H9 (cell line): ENCODE measurements around the gene POLDIP3. TPM values are rescaled to one million over a fixed set of nuclear protein-coding genes. Genes with fewer than 3 reads are reported as not detected.

Experiments
- DNase-seq: peaks from one replicate; pipeline ENCODE4 v3.0.0-alpha.2; 2017
- H2AFZ ChIP-seq: one replicate; pipeline ENCODE4 v1.6.1; 2013; ENCODE audit warnings: mild to moderate bottlenecking, low read length, control low read depth, moderate library complexity
- H2AK5ac ChIP-seq: 2 replicates; pipeline ENCODE4 v1.6.1; 2013; ENCODE audit warnings: low read length, control low read depth, mixed read lengths; ENCODE audit not compliant: insufficient read length
- H2BK120ac ChIP-seq: one replicate; pipeline ENCODE4 v1.6.1; 2013; ENCODE audit warnings: low read depth, mild to moderate bottlenecking, low read length, control low read depth, inconsistent platforms; ENCODE audit not compliant: poor library complexity, severe bottlenecking
- H2BK12ac ChIP-seq: 2 replicates; pipeline ENCODE4 v1.6.1; 2013; ENCODE audit warnings: low read length, control low read depth, mixed read lengths, low read depth; ENCODE audit not compliant: insufficient read length
- H2BK15ac ChIP-seq: 2 replicates; pipeline ENCODE4 v1.6.1; 2013; ENCODE audit warnings: low read depth, low read length, control low read depth
- H2BK20ac ChIP-seq: one replicate; pipeline ENCODE4 v1.6.1; 2013; ENCODE audit warnings: low read depth, mild to moderate bottlenecking, low read length, control low read depth, inconsistent platforms; ENCODE audit not compliant: poor library complexity, severe bottlenecking
- H2BK5ac ChIP-seq: 2 replicates; pipeline ENCODE4 v1.6.1; 2013; ENCODE audit warnings: low read length, control low read depth, mixed read lengths; ENCODE audit not compliant: insufficient read length
- H3K14ac ChIP-seq: 2 replicates; pipeline ENCODE4 v1.6.1; 2013; ENCODE audit warnings: low read length, control low read depth; ENCODE audit not compliant: insufficient read depth
- H3K18ac ChIP-seq: 2 replicates; pipeline ENCODE4 v1.6.1; 2013; ENCODE audit warnings: low read depth, mild to moderate bottlenecking, mixed read lengths, low read length, control low read depth; ENCODE audit not compliant: insufficient read length
- H3K23ac ChIP-seq: 2 replicates; pipeline ENCODE4 v1.6.1; 2013; ENCODE audit warnings: low read length, control low read depth, mixed read lengths, low read depth; ENCODE audit not compliant: insufficient read length
- H3K23me2 ChIP-seq: 2 replicates; pipeline ENCODE4 v1.6.1; 2013; ENCODE audit warnings: low read depth, mild to moderate bottlenecking, mixed read lengths, low read length, control low read depth; ENCODE audit not compliant: insufficient read length, poor library complexity, severe bottlenecking
- H3K27ac ChIP-seq: 2 replicates; pipeline ENCODE4 v1.5.1; 2013; ENCODE audit warnings: low read length, control low read depth, mixed read lengths, low read depth; ENCODE audit not compliant: insufficient read length
- H3K27me3 ChIP-seq: 2 replicates; pipeline ENCODE4 v1.6.1; 2013; ENCODE audit warnings: low read length, control low read depth, inconsistent platforms; ENCODE audit not compliant: insufficient read depth
- H3K4ac ChIP-seq: 2 replicates; pipeline ENCODE4 v1.6.1; 2013; ENCODE audit warnings: low read depth, mild to moderate bottlenecking, control low read depth, inconsistent platforms, low read length, moderate library complexity
- H3K4me1 ChIP-seq: 2 replicates; pipeline ENCODE4 v1.6.1; 2013; ENCODE audit warnings: low read length, control low read depth, inconsistent platforms; ENCODE audit not compliant: insufficient read depth
- H3K4me2 ChIP-seq: 2 replicates; pipeline ENCODE4 v1.6.1; 2013; ENCODE audit warnings: low read length, control low read depth, mixed read lengths; ENCODE audit not compliant: insufficient read length, insufficient read depth
- H3K56ac ChIP-seq: 2 replicates; pipeline ENCODE4 v1.6.1; 2013; ENCODE audit warnings: low read depth, mild to moderate bottlenecking, mixed read lengths, low read length, control low read depth; ENCODE audit not compliant: insufficient read length
- H3K79me1 ChIP-seq: 2 replicates; pipeline ENCODE4 v1.6.1; 2013; ENCODE audit warnings: low read depth, mild to moderate bottlenecking, moderate library complexity, low read length, control low read depth, inconsistent platforms; ENCODE audit not compliant: insufficient read depth, poor library complexity, severe bottlenecking
- H3K79me2 ChIP-seq: 2 replicates; pipeline ENCODE4 v1.6.1; 2013; ENCODE audit warnings: low read length, control low read depth, inconsistent platforms; ENCODE audit not compliant: insufficient read depth
- H3K9ac ChIP-seq: 2 replicates; pipeline ENCODE4 v1.6.1; 2013; ENCODE audit warnings: low read length, control low read depth, mixed read lengths; ENCODE audit not compliant: insufficient read length; ENCODE audit errors: extremely low read depth
- H3K9me3 ChIP-seq: one replicate; pipeline ENCODE4 v1.6.1; 2013; ENCODE audit warnings: low read depth, low read length, inconsistent platforms; ENCODE audit not compliant: control insufficient read depth
- H3T11ph ChIP-seq: one replicate; pipeline ENCODE4 v1.6.1; 2013; ENCODE audit warnings: mild to moderate bottlenecking, low read length, control low read depth, inconsistent platforms
- H4K20me1 ChIP-seq: one replicate; pipeline ENCODE4 v1.6.1; 2013; ENCODE audit not compliant: control insufficient read depth, insufficient read length, insufficient read depth
- H4K5ac ChIP-seq: 2 replicates; pipeline ENCODE4 v1.6.1; 2013; ENCODE audit warnings: low read depth, mild to moderate bottlenecking, mixed read lengths, low read length, control low read depth; ENCODE audit not compliant: insufficient read length
- H4K8ac ChIP-seq: replicated peaks from 2 replicates; pipeline ENCODE4 v1.6.1; 2013; ENCODE audit warnings: low read length, control low read depth, mixed read lengths, low read depth; ENCODE audit not compliant: insufficient read length
- H4K91ac ChIP-seq: 2 replicates; pipeline ENCODE4 v1.6.1; 2013; ENCODE audit warnings: low read depth, mild to moderate bottlenecking, moderate library complexity, mixed read lengths, low read length, control low read depth; ENCODE audit not compliant: insufficient read length
- H3K27ac Mint-ChIP-seq, 3 experiments: 2 replicates in 2 of 3; 3 replicates in 1 of 3; pipeline ENCODE4 v1.8.0; 2020 to 2021; ENCODE audit warnings: mixed read lengths in 3 of 3, mild to moderate bottlenecking in 1 of 3, moderate library complexity in 1 of 3
- H3K27me3 Mint-ChIP-seq: 2 replicates; pipeline ENCODE4 v1.8.0; 2021; ENCODE audit warnings: low read depth, mild to moderate bottlenecking, moderate library complexity, mixed read lengths
- H3K36me3 Mint-ChIP-seq, 3 experiments: 2 replicates in 2 of 3; 3 replicates in 1 of 3; pipeline ENCODE4 v1.8.0; 2020 to 2021; ENCODE audit warnings: low read depth in 3 of 3, mixed read lengths in 3 of 3; ENCODE audit not compliant: insufficient read depth in 1 of 3
- H3K4me1 Mint-ChIP-seq, 2 experiments: 2 replicates each; pipeline ENCODE4 v1.8.0; 2020; ENCODE audit warnings: mixed read lengths in 2 of 2
- H3K4me3 Mint-ChIP-seq, 2 experiments: 2 replicates in 1 of 2; 3 replicates in 1 of 2; pipeline ENCODE4 v1.8.0; 2020 to 2021; ENCODE audit warnings: mild to moderate bottlenecking in 2 of 2, mixed read lengths in 2 of 2, moderate library complexity in 1 of 2
- H3K9me3 Mint-ChIP-seq, 2 experiments: 2 replicates in 1 of 2; 3 replicates in 1 of 2; pipeline ENCODE4 v1.8.0; 2020; ENCODE audit warnings: mild to moderate bottlenecking in 2 of 2, mixed read lengths in 2 of 2, moderate library complexity in 1 of 2
- WGBS: extraction: QIAGEN DNeasy Blood & Tissue Kit; methylation state at CpG from one replicate; pipeline ENCODE4 v1.1.7; 2013; ENCODE audit warnings: missing lambda C conversion rate, low lambda C conversion rate, mixed read lengths; ENCODE audit not compliant: insufficient read length; ENCODE audit errors: extremely low coverage; 5-methylcytosine and 5-hydroxymethylcytosine counted together
- total RNA-seq: library from RNA; stranded (reverse); gene quantifications from 2 replicates; pipeline ENCODE4 v1.2.1, GENCODE V29; 2021
- TF ChIP-seq, protein P1 (sequence below): fragments of 200-600 bp; sonication (generic); conservative IDR thresholded peaks from 3 replicates; pipeline ENCODE4 v1.8.0; 2021; ENCODE audit warnings: antibody characterized with exemption, mild to moderate bottlenecking

POLDIP3 gene
- total RNA-seq, 1 experiment from 2014 or later: 90.8 TPM

DNA sequence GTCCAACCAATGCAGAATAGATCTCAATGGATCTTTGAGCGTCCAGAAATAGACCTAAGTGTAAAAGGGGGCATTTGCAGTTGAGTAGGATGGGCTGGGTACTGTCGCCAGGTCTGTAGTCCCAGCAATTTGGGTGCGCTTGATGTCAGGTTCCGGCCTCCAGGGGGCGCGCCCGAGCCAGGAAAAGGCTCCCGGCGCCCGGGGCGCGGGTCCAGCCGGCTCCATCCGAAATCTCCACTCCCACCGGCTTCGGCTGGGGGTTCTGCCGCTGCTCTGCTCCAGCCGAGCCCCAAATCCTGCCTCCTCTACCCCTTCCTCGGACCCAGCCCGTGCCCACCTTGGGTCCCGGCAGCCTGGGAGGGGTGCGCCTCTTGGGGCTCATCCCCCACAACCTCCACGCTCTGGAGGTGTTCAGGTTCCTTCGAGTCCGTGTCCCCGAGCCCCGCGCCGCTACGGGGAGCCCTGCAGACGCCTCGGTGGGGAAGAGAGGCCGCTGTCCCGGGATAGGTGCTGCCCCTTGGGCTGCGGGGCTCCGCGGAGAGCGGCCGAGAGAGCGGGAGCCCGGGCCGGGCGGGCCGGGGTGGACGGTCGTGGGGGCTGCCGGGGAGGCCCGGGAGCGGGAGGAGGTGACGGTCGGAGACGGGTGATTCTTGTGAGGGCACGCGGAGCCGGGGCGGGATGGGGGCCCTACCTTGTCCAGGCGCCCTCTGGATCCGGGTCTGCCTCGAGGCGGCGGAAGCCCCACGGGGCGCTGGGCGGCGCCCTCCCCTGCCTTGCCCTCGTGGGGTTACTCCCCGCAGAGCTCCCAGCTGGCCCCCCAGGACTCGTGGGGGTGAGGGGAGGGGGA lies 47.5 kb upstream of the POLDIP3 start:
- H3K4me1 Mint-ChIP-seq: no peaks in the 10 kb centered on the region
- peak overlapping the region; percentile 39 for H3K9ac ChIP-seq
- TF ChIP-seq, protein P1, sequence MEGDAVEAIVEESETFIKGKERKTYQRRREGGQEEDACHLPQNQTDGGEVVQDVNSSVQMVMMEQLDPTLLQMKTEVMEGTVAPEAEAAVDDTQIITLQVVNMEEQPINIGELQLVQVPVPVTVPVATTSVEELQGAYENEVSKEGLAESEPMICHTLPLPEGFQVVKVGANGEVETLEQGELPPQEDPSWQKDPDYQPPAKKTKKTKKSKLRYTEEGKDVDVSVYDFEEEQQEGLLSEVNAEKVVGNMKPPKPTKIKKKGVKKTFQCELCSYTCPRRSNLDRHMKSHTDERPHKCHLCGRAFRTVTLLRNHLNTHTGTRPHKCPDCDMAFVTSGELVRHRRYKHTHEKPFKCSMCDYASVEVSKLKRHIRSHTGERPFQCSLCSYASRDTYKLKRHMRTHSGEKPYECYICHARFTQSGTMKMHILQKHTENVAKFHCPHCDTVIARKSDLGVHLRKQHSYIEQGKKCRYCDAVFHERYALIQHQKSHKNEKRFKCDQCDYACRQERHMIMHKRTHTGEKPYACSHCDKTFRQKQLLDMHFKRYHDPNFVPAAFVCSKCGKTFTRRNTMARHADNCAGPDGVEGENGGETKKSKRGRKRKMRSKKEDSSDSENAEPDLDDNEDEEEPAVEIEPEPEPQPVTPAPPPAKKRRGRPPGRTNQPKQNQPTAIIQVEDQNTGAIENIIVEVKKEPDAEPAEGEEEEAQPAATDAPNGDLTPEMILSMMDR: peak; percentile 88
- H3K9me3 ChIP-seq: no peaks in the 10 kb centered on the region
- no peaks in the 10 kb centered on the region for H3K4me1 ChIP-seq
- no peak overlapping the region for H3K4ac ChIP-seq
- H3K27ac ChIP-seq: no peak overlapping the region
- peak overlapping the region; percentile 48 to 74 for H3K4me3 Mint-ChIP-seq
- DNase-seq: peak; percentile 86
- no peak overlapping the region for H2BK20ac ChIP-seq
- H3K27me3 Mint-ChIP-seq: peaks cover 49% of the 10 kb centered on the region
- H3K36me3 Mint-ChIP-seq: no peaks in the 10 kb centered on the region
- H2BK15ac ChIP-seq: no peak overlapping the region
- H4K91ac ChIP-seq: no peak overlapping the region
- no peak overlapping the region for H2BK5ac ChIP-seq
- H2AK5ac ChIP-seq: no peak overlapping the region
- H3K56ac ChIP-seq: no peak overlapping the region
- WGBS: no CpG with 5 or more reads among the region's 68 CpGs
- no peak overlapping the region for H4K5ac ChIP-seq
- no peaks in the 10 kb centered on the region for H4K20me1 ChIP-seq
- H3K79me2 ChIP-seq: no peaks in the 10 kb centered on the region
- no peak overlapping the region for H2BK120ac ChIP-seq
- H3K27ac Mint-ChIP-seq: no peak overlapping the region
- no peaks in the 10 kb centered on the region for H3K79me1 ChIP-seq
- H3K18ac ChIP-seq: peak overlapping the region; percentile 70
- H4K8ac ChIP-seq: no peak overlapping the region
- H3K4me2 ChIP-seq: peak overlapping the region; percentile 64
- H2BK12ac ChIP-seq: no peak overlapping the region
- peak overlapping the region; percentile 90 for H3K14ac ChIP-seq
- H3T11ph ChIP-seq: no peak overlapping the region
- no peak overlapping the region for H3K23ac ChIP-seq
- H3K9me3 Mint-ChIP-seq: peaks cover 0 to 2% of the 10 kb centered on the region in 2 experiments; a peak in 1 of 5 replicates
- no peaks in the 10 kb centered on the region; the same call in 1 of the 2 replicates for H3K27me3 ChIP-seq
- H3K23me2 ChIP-seq: peaks cover 3% of the 10 kb centered on the region
- no peak overlapping the region for H2AFZ ChIP-seq
